K562 (cell line): ENCODE data around the gene MAP2K7.

Experiments
- AFF4 ChIP-seq: sonication (generic); formaldehyde crosslinking; IDR thresholded peaks from 2 replicates; pipeline ENCODE4 v1.8.0; 2023; ENCODE audit warnings: mild to moderate bottlenecking, missing genetic modification reagents
- CBX5 ChIP-seq: IDR thresholded peaks from 2 replicates; pipeline ENCODE4 v1.6.1; 2014; ENCODE audit warnings: low read depth, borderline replicate concordance
- CBX8 ChIP-seq: fragments of 200-600 bp; sonication (generic); IDR thresholded peaks from 2 replicates; pipeline ENCODE4 v1.6.1; 2012; ENCODE audit warnings: borderline replicate concordance, mixed run types, low read depth, mild to moderate bottlenecking, moderate library complexity, mixed read lengths, low read length, control low read depth, inconsistent platforms; ENCODE audit not compliant: poor library complexity, severe bottlenecking; ENCODE audit errors: extremely low read depth
- CTCF ChIP-seq, 3 experiments: IDR thresholded peaks in 2 of 3; conservative IDR thresholded peaks in 1 of 3; 2 replicates each; pipeline ENCODE4 v1.5.1; 2011 to 2012; ENCODE audit warnings: low read length in 3 of 3, mild to moderate bottlenecking in 3 of 3, control low read depth in 2 of 3, improper control_type of control experiment in 1 of 3, inconsistent platforms in 1 of 3, low read depth in 1 of 3, mixed read lengths in 1 of 3, moderate library complexity in 1 of 3; ENCODE audit not compliant: insufficient read depth in 2 of 3
- DDX20 ChIP-seq: fragments of 450-650 bp; IDR thresholded peaks from 2 replicates; pipeline ENCODE4 v1.6.1; 2016; ENCODE audit warnings: missing genetic modification characterization, low read depth, mild to moderate bottlenecking, missing compliant biosample characterization, moderate library complexity
- ELF4 ChIP-seq: fragments of 450-650 bp; formaldehyde crosslinking; IDR thresholded peaks from 2 replicates; pipeline ENCODE4 v1.4.0; 2022; ENCODE audit warnings: missing genetic modification characterization
- NR1H2 ChIP-seq: sonication (generic); formaldehyde crosslinking; IDR thresholded peaks from 2 replicates; pipeline ENCODE4 v1.4.0; 2020; ENCODE audit warnings: mild to moderate bottlenecking, missing genetic modification reagents
- PHF8 ChIP-seq: fragments of 200-600 bp; sonication (generic); IDR thresholded peaks from 2 replicates; pipeline ENCODE4 v1.6.1; 2012; ENCODE audit warnings: mixed run types, mild to moderate bottlenecking, inconsistent platforms, low read length, moderate library complexity, borderline replicate concordance
- POLR2AphosphoS5 ChIP-seq: IDR thresholded peaks from 2 replicates; pipeline ENCODE4 v1.6.1; 2011; ENCODE audit warnings: mild to moderate bottlenecking, low read depth, low read length, moderate library complexity; ENCODE audit not compliant: control insufficient read depth, insufficient read depth
- SNRNP70 ChIP-seq: fragments of 200-400 bp; formaldehyde crosslinking; optimal IDR thresholded peaks from 2 replicates; pipeline ENCODE3; 2017; ENCODE audit warnings: low read depth, low read length
- ZNF445 ChIP-seq: fragments of 250-450 bp; sonication (Bioruptor Pico); IDR thresholded peaks from 2 replicates; pipeline ENCODE4 v1.4.0; 2020; ENCODE audit warnings: low read depth, mild to moderate bottlenecking, moderate library complexity
- ZNF740 ChIP-seq, 3 experiments: fragments of 200-800 bp in 1 of 3; sonication (Bioruptor generic) in 1 of 3; sonication (generic) in 1 of 3; formaldehyde crosslinking in 1 of 3; IDR thresholded peaks; 2 replicates each; pipeline versions ENCODE4 v1.6.1 to v1.8.0; 2016 to 2022; ENCODE audit warnings: mild to moderate bottlenecking in 2 of 3, missing compliant biosample characterization in 2 of 3, missing genetic modification characterization in 2 of 3, missing genetic modification reagents in 1 of 3

GRCh38 chr19:7859831-7860713, 43.6 kb upstream of the MAP2K7 start:
- no peak for TF ChIP-seq CBX8
- TF ChIP-seq NR1H2 (CRISPR knock-in tag), result no peak
- no peak for TF ChIP-seq PHF8
- TF ChIP-seq DDX20, result no peak
- TF ChIP-seq CTCF (IDR thresholded peaks at IDR 0.05 in 2 of 3, conservative IDR thresholded peaks at IDR 0.05 in 1 of 3; ENCODE audit: insufficient read depth in 2 of 3, low read depth in 1 of 3, low read length in 3 of 3), result no peak
- no peak for TF ChIP-seq POLR2AphosphoS5
- no peak for TF ChIP-seq ZNF445 (CRISPR knock-in tag)
- no peak for TF ChIP-seq ZNF740 (CRISPR knock-in tag; IDR thresholded peaks at IDR 0.05)
- no peak for TF ChIP-seq ZNF740 (tag; IDR thresholded peaks at IDR 0.05)
- no peak for TF ChIP-seq ELF4
- no peak for TF ChIP-seq AFF4 (CRISPR knock-in tag)
- no peak for TF ChIP-seq SNRNP70
- TF ChIP-seq CBX5, result no peak
